DMS114 treated with DMSO at 0.1 percent for 48 hours (cell line): ENCODE data around the gene DSG4.

Experiments
- DNase-seq: peaks from one replicate; lab custom pipeline; 2025; ENCODE audit not compliant: unreplicated experiment; lab: John Stamatoyannopoulos, UW

Gene DSG4

GRCh38 chr18:31447530-31448191 is 71.1 kb downstream of the DSG4 start, which contains the start of gene DSG3:
Gene DSG3 (plus strand): TSS chr18:31447741. CDS start chr18:31447878, 137 bp downstream.
- DNase-seq = no peak

- DNase-seq = no peak
Measured at GRCh38 chr18:31450409-31450808, 73.8 kb downstream of the DSG4 start.

GRCh38 chr18:31451625-31452024 is 75.0 kb downstream of the DSG4 start:
- DNase-seq = no peak

- no peak for DNase-seq
Measured at GRCh38 chr18:31454066-31454708, 77.6 kb downstream of the DSG4 start.
